Measurements from ENCODE around the gene MARCHF10. TPM values are rescaled to one million over a fixed set of nuclear protein-coding genes. Genes with fewer than 3 reads are reported as not detected.
"Not testable (repeated sequence)": the region's sequence is repeated elsewhere in the genome, so short reads cannot be mapped to it uniquely, and the experiment has no call there.

Gene MARCHF10
- total and polyA plus RNA-seq, 7 donors: 0.09 to 2.1 (median 0.71) TPM; not detected in 2

DNA sequence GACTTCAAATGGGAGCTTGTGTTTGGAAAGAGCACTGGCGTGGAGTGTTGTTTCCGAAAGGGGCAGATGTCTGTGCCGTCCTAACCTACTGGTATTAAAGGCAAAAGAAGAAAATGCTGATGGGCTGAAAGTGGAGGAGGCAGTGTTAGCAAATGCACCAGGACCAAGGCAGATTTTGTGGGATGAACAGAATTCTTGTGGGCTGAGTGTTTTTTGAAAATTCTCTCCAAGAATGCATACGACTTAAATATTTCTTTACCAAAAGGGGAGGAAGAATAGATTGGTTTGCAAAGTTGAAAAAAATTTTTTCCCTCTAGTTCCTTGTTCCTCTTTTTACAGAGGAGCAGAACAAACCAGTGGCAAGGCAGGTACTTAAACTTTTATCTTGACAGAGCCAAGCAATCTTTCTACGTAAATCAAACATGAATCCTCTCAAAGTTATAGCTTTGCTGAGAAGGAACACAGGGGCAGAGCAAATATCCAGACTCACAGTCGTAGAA lies 16.8 kb downstream of the MARCHF10 start:
- H3K27me3 ChIP-seq: no peaks in the 10 kb centered on the region
- H3K27ac ChIP-seq: no peak overlapping the region
- DNase-seq: no peak
- H3K9me3 ChIP-seq: no peaks in the 10 kb centered on the region
- H3K4me3 ChIP-seq: no peak overlapping the region
- no peaks in the 10 kb centered on the region for H3K36me3 ChIP-seq
- 15 to 42% methylated on average over 6 of the region's 6 CpGs for WGBS, 2 donors
- TF ChIP-seq POLR2A (IDR thresholded peaks at IDR 0.05) (no peak), EP300 (IDR thresholded peaks at IDR 0.05) (no peak), POLR2AphosphoS5 (IDR thresholded peaks at IDR 0.05) (no peak)
- TF ChIP-seq, protein P1, sequence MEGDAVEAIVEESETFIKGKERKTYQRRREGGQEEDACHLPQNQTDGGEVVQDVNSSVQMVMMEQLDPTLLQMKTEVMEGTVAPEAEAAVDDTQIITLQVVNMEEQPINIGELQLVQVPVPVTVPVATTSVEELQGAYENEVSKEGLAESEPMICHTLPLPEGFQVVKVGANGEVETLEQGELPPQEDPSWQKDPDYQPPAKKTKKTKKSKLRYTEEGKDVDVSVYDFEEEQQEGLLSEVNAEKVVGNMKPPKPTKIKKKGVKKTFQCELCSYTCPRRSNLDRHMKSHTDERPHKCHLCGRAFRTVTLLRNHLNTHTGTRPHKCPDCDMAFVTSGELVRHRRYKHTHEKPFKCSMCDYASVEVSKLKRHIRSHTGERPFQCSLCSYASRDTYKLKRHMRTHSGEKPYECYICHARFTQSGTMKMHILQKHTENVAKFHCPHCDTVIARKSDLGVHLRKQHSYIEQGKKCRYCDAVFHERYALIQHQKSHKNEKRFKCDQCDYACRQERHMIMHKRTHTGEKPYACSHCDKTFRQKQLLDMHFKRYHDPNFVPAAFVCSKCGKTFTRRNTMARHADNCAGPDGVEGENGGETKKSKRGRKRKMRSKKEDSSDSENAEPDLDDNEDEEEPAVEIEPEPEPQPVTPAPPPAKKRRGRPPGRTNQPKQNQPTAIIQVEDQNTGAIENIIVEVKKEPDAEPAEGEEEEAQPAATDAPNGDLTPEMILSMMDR (IDR thresholded peaks at IDR 0.05): no peak
- intact Hi-C loops (cut with DNase I): no loop called here
- H3K4me1 ChIP-seq: no peaks in the 10 kb centered on the region

DNA sequence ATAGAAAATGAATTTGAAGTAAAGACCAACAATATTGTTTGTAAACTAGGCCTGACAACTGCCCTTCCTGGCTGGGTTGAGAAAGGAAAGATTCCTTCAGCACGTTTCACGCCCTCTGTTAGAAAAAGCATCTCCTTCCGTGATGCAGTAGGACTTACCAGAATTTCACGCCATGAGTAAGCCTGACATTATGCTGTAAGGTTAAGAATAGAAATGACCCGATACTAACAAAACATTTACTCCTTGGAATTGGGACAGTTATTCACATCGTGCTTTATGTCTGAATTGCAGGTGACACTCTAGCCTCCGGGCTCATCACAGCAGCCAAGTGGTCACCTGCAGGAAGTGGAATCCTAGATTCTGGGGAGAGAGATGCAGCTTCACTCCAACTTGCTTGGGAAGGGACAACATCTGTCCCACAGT lies 17.5 kb downstream of the MARCHF10 start:
- WGBS, 2 donors: 39 to 76% methylated on average over 7 of the region's 7 CpGs
- no peaks in the 10 kb centered on the region for H3K9me3 ChIP-seq
- intact Hi-C loops (cut with DNase I): no loop called here
- no peak for DNase-seq
- no peak overlapping the region for H3K27ac ChIP-seq
- no peak overlapping the region for H3K4me3 ChIP-seq
- no peaks in the 10 kb centered on the region for H3K4me1 ChIP-seq
- TF ChIP-seq, protein P1 (IDR thresholded peaks at IDR 0.05): no peak
- TF ChIP-seq EP300 (IDR thresholded peaks at IDR 0.05): no peak
- H3K36me3 ChIP-seq: no peaks in the 10 kb centered on the region
- no peaks in the 10 kb centered on the region for H3K27me3 ChIP-seq

DNA sequence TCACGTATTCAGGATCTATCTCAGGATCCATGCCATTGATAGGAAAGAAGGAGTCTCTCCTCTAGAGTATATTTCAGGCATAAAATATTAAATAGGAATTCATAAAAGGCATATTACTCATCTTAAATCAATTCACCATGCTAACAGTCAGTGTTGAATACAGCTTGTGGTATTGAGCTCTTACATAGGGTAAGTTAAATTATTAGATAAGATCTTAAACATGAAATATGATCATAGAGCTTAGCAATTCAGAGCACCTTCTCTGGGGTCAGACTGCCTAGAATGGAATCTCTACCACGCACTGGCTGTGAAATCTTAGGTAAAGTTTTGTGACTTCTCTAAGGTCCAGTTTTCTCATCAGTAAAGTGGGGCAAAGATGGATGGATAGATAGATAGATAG lies 20.7 kb downstream of the MARCHF10 start:
- DNase-seq: no peak
- H3K9me3 ChIP-seq: peaks cover 0 to 3% (median 0%) of the 10 kb centered on the region in 4 donors
- H3K36me3 ChIP-seq: no peaks in the 10 kb centered on the region
- H3K4me3 ChIP-seq: no peak overlapping the region
- TF ChIP-seq POLR2A (IDR thresholded peaks at IDR 0.05): no peak
- no peak for TF ChIP-seq POLR2AphosphoS5 (IDR thresholded peaks at IDR 0.05)
- no peak for TF ChIP-seq EP300 (IDR thresholded peaks at IDR 0.05)
- TF ChIP-seq, protein P1 (IDR thresholded peaks at IDR 0.05): no peak
- WGBS, 2 donors: 88 to 89% methylated on average over 2 of the region's 2 CpGs
- H3K4me1 ChIP-seq: no peaks in the 10 kb centered on the region
- intact Hi-C loops (cut with DNase I): no loop called here
- H3K27me3 ChIP-seq: no peaks in the 10 kb centered on the region
- no peak overlapping the region for H3K27ac ChIP-seq

DNA sequence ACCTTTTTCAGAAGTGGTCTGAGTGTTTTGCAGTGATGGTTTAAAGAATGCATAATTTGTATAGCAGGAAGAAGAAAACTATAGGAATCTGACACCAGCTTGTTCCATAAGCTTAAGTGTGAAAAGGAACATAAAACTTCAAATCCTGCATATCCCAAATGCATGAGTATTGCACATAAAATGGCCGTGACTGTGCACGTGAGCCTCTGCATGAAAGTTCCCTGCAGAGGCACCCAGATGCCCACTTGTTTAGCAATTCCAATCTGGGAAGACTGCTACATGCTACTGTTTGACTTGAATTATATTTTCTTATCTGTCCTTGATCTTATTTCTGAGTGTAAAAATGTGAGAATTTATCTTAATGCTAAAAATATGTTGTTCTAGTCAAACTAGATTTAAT lies 21.5 kb downstream of the MARCHF10 start:
- Histone ChIP-seq H3K9me3 (peaks cover 0 to 3% (median 0%) of the 10 kb centered on the region in 4 donors), H3K27ac (no peak overlapping the region), H3K4me1 (no peaks in the 10 kb centered on the region), H3K4me3 (no peak overlapping the region), H3K36me3 (no peaks in the 10 kb centered on the region), H3K27me3 (no peaks in the 10 kb centered on the region)
- DNase-seq: no peak
- intact Hi-C loops (cut with DNase I): no loop called here
- TF ChIP-seq POLR2AphosphoS5 (IDR thresholded peaks at IDR 0.05) (no peak), EP300 (IDR thresholded peaks at IDR 0.05) (no peak), POLR2A (IDR thresholded peaks at IDR 0.05) (no peak)
- TF ChIP-seq, protein P1 (IDR thresholded peaks at IDR 0.05): no peak
- WGBS, 2 donors: 85 to 87% methylated on average over 2 of the region's 2 CpGs

DNA sequence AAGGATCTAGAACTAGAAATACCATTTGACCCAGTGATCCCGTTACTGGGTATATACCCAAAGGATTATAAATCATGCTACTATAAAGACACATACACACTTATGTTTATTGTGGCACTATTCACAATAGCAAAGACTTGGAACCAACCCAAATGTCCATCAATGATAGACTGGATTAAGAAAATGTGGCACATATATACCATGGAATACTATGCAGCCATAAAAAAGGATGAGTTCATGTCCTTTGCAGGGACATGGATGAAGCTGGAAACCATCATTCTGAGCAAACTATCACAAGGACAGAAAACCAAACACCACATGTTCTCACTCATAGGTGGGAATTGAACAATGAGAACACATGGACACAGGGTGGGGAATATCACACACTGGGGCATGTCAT lies 22.1 kb downstream of the MARCHF10 start:
- H3K36me3 ChIP-seq; H3K27me3 ChIP-seq; H3K4me3 ChIP-seq; intact Hi-C loops (cut with DNase I); DNase-seq; H3K27ac ChIP-seq; H3K9me3 ChIP-seq; H3K4me1 ChIP-seq: not testable (repeated sequence)
- 83 to 87% methylated on average over 1 of the region's 1 CpG for WGBS, 2 donors
